GM18508 (cell line): ENCODE results near the gene MT2A.
"Not testable (repeated sequence)": the region's sequence is repeated elsewhere in the genome, so short reads cannot be mapped to it uniquely, and the experiment has no call there.

Experiments used
- ATAC-seq: cut with Tn5 transposase; IDR thresholded peaks from one replicate; pipeline ENCODE4 v1.9.1; 2021; ENCODE audit warnings: moderate number of reproducible peaks; ENCODE audit not compliant: insufficient read depth, unreplicated experiment

MT2A gene

DNA sequence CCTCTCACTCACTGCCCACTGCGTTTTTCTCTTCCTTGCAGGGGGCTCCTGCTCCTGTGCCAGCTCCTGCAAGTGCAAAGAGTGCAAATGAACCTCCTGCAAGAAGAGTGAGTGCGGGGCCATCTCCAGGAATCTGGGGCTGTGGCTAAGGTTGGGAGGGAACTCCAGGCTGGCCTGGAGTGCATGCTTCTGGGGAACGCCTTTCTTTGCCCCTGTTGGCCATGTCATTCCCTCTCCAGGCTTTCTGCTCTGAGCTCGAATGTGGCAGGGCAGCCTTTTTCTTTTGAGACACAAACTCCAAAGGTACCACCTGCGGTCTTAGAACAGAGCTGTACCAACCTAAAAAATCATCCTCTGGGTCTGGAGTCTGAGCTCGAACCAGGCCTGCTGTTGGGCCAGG is 9.8 kb downstream of the MT2A start:
- no peak for ATAC-seq

DNA sequence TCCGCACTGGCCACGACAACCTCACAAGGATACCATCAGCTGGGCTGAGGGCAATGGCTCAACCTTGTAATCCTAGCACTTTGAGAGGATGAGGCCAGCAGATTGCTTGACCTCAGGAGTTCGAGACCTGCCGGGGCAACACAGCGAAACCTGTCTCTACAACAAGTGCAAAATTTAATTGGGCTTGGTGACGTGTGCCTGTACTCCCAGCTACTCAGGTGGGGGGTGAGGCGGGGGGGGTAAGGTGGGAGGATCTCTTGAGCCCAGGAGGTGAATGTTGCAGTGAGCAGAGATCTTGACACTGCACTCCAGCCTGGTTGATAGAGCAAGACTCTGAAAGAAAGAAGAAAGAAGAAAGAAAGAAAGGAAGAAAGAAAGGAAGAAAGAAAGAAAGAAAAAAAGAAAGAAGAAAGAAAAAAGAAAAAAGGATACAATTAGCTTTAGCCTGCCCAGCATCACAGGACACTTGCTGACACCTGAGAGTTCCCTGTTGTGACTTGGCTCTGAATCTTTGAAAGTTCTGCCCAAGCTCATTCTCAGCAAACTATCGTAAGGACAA is 12.0 kb downstream of the MT2A start:
- ATAC-seq: no peak

DNA sequence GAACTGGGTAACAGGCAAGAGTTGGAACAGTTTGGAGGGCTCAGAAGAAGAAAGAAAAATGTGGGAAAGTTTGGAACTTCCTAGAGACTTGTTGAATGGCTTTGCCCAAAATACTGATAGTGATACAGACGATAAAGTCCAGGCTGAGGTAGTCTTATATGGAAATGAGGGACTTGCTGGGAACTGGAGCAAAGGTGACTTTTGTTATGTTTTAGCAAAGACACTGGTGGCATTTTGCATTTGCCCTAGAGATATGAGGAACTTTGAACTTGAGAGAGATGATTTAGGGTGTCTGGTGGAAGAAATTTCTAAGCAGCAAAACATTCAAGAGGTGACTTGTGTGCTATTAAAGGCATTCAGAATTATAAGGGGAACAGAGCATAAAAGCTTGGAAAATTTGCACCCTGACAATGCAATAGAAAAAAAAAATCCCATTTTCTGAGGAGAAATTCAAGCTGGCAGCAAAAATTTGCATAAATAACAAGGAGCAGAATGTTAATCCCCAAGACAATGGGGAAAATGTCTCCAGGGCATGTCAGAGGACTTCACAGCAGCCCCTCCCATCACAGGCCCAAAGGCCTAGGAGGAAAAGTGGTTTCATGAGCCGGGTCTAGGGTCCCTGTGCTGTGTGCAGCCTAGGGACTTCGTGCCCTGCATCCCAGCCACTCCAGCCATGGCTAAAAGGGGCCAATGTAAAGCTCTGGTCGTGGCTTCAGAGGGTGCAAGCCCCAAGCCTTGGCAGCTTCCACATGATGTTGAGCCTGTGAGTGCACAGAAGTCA is 13.5 kb downstream of the MT2A start:
- ATAC-seq: not testable (repeated sequence)

DNA sequence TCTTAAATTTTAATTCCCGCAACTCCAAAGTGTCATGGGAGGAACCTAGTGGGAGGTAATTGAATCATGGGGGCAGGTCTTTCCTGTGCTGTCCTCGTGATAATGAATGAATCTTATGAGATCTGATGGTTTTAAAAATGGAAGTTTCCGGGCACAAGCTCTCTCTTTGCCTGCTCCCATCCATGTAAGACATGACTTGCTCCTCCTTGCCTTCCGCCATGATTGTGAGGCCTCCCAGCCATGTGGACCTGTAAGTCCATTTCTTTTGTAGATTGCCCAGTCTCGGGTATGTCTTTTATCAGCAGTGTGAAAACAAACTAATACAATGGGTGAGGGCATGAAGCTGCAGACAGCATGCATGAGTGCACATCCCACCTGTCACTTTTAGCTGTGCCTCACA is 14.8 kb downstream of the MT2A start:
- ATAC-seq: not testable (repeated sequence)

DNA sequence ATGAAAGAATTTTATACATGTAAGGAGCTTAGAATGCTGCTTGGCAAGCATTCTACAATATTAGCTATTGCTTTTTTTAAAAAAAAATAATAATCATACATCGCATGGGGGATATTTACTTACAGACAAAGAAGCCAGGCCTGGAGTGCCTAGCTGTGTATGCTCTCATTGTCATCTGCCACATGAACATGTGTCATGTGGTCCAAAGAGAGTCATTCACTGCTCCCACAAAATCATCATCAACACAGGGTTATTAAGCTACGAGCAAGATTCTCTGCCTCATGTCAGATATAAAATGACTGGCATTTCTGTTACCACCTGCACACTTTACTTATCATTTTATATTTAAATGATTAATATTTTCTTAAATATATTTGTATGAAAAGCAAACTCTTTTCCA is 15.3 kb downstream of the MT2A start:
- ATAC-seq: no peak

DNA sequence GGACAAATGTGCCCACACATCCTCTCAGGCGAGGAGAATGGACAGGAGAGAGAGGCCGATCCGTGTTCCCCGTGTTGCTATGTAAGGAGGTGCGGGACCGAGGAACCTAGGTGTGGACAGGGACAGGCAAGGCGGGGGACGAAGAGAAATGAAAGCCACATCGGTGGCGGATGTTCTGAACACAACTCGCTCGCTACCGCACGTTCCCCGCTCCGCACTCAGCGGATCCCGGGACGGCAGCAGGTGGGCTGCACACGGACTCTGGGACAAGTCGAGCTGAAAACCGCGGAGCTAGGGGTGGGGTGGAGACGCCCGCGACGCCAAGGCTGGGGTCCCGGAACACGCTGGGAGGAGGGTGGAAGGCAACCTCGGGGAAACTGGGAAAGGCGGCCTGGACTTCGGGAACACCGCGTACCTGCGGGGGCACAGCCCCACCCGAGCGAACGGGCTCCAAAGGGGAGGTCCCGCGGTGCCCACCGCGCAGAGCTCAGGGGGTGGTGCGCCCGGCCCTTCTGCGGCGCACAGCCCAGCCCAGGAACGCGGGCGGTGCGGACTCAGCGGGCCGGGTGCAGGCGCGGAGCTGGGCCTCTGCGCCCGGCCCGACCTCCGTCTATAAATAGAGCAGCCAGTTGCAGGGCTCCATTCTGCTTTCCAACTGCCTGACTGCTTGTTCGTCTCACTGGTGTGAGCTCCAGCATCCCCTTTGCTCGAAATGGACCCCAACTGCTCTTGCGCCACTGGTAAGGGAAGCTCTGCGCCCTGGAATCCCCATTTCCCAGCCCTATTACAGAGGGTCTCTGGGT is 17.0 kb downstream of the MT2A start, which contains the start of gene MT1E:
Gene MT1E, plus strand, starts transcription at position 642 of the 803 bp plus-strand sequence. Its CDS starts 71 bp downstream, at position 713.
- no peak for ATAC-seq

DNA sequence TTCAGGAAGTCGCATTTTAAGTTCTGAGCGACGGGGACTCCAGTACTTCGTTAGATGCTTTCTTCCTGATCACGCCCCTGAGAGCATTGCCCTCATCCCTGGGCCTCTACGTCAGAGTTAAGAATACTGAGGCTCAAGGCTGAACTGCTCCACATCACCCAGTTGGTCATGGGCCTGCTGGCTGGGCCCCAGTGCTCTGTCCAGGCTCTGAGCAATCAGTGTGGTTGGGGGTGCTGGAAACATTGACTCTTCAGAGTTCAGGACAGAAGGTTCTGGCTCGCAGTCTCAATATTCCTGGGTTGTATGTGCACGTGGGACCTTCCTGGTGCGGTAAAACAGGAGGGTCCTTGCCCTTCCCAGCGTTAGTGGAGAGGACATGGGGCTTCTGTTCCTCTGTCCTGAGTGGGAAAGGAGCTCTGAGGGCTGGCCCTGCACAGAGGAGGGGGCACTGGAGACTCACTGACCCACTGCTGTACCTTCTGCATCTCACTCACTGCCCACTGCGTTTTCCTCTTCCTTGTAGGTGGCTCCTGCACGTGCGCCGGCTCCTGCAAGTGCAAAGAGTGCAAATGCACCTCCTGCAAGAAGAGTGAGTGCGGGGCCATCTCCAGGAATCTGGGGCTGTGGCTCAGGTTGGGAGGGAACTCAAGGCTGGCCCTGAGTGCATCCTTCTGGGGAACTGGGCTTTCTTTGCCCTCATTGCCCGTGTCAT is 17.7 kb downstream of the MT2A start:
- no peak for ATAC-seq

DNA sequence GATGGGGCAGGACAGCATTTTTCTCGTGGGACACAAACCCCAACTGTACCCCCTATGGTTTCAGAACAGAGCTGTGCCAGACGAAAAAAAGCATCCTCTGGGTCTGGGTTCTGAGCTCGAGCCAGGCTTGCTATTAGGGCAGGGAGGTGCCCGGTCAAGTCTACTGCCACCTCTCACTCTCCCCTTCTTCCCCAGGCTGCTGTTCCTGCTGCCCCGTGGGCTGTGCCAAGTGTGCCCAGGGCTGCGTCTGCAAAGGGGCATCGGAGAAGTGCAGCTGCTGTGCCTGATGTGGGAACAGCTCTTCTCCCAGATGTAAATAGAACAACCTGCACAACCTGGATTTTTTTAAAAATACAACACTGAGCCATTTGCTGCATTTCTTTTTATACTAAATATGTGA is 18.3 kb downstream of the MT2A start:
- ATAC-seq: no peak

DNA sequence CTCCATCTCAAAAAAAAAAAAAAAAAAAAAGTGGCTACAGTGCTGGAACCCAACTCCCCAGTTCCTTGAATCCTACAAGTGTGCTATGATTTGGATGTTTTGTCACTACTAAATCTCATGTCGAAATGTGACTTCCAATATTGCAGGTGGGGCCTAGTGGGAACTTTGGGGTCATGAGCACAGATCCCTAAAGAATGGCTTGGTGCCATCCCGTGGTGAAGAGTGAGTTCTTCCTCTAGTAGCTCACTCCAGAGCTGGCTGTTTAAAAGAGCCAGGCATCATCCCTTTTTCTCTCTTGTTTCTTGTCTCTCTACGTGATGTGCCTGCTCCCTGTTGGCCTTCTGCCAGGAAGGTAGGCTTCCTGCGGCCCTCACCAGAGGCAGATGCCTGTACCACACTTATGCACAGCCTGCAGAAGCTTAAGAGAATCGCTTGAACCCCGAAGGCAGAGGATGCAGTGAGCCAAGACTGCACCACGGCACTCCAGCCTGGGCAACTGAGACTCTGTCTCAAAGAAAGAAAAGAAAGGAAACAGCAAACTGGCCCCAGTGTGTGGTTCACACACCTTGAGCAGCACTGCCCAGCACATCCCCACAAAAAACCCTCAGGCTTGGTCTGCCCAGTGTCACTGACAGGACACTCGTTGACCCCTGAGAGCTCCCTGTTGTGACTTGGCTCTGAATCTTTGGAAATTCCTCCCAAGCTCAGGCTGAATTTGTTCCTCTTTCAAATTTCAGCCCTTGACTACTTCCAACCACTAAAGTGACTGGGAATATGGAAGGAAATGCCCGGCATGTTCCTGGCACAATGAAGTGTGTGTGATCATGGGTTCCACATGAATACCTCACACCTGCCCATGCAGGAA is 20.3 kb downstream of the MT2A start:
- ATAC-seq: no peak

DNA sequence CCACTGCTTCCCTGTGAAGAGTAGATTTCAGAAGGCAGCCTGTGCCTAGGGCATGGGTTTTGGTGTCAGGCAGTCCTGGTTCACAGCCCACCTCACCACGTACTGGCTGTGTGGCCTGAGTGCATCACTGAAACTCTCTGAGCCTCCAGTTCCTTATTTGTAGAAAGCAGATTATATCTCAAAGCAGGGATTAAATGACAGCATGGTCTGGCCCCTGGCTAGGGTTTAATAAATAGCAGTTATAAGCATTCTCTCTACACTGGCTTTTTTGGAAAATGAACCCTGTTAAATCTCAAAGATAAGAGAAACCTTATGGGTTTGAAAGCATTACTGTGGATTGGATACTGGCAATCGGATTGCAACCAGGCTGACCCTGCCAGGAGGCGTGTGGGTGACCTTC is 21.1 kb downstream of the MT2A start:
- ATAC-seq: no peak

DNA sequence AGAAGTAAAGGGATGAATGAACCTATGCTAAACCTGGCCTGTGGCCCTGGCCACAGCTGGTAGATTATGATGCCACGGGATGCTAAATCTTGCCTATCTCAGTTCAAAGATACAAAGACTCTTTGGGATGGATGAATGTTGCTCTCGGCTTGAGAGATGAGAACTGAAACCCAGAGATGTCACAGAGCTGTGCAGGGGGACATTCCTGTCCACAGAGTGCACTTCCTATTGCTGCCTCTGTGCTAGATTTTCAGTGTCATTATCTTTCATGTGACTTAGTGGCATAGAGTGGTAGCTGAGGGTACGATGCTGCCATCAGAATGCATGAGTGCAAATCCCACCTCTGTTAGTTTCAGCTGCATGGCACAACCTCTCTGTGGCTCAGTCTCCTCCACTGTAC is 21.8 kb downstream of the MT2A start:
- peak; percentile 86 for ATAC-seq

DNA sequence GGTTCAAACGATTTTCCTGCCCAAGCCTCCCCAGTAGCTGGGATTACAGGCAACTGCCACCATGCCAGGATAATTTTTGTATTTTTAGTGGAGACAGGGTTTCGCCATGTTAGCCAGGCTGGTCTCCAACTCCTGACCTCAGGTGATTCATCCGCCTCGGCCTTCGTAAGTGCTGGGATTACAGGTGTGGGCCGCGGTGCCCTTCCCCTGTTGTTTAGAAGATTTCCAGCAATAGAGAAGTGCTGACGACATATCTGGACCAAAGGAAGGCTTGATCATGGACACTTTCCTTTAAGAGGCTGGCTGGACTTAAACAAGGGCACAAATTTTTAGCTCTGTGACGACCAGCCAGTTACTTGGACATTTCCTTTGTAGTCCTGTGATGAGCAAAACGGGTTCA is 22.8 kb downstream of the MT2A start:
- ATAC-seq: no peak

DNA sequence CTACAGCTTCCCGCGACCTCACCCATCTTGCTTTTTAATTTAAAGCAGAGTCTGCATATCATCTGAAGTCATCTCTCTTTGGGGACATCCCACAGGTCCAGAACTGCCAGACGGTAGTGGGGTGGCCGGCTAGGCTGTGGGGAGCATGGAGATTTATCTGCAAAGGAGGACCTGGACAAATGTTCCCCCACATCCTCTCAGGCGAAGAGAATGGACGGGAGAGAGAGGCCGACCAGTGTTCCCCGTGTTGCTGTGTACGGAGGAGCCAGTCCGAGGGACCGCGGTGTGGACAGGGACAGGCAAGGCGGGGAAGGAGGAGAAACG is 23.4 kb downstream of the MT2A start:
- ATAC-seq: no peak

DNA sequence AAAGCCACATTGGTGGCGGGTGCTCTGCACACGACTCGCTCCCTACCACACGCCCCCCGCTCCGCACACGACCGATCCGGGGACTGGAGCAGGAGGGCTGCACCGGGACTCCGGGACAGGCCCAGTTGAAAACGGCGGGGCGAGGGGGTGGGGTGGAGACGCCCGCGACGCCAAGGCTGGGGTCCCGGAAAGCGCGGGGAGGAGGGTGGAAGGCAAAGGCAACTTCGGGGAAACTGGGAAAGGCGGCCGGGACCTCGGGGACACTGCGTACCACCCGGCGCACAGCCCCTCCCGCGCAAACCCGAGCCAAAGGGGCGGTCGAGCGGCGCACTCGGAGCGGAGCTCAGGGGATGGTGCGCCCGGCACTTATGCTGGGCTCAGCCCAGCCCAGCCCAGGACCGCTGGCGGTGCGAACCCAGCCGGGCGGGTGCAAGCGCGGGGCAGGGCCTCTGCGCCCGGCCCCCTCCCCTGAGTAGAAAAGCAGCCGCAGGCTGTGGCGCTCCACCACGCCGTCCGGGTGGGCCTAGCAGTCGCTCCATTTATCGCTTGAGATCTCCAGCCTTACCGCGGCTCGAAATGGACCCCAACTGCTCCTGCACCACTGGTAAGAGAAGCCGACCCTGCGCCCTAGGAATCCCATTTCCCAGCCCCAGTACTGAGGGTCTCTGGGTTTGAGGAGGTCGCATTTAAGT is 23.9 kb downstream of the MT2A start, which contains the start of gene MT1M:
Gene MT1M, plus strand, starts transcription at position 504 of the 692 bp plus-strand sequence. Its CDS starts 73 bp downstream, at position 577.
- no peak for ATAC-seq

DNA sequence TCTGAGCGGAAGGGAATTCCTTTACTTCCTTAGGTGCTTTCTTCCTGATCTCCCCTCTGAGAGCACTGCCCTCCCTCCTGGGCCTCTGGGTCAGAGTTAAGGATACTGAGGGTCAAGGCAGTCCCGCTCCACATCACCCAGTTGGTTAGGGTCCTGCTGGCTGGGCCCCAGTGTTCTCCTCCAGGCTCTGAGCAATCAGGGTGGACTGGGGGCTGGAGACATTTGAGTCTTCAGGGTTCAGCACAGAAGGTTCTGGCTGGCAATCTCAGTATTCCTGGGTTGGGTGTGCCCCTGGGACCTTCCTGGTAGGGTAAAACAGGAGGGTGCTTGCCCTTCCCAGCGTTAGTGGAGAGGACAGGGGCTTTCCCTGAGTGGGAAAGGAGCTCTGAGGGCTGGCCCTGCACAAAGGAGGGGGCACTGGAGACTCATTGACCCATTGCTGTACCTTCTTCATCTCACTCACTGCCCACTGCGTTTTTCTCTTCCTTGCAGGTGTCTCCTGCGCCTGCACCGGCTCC is 24.5 kb downstream of the MT2A start:
- no peak for ATAC-seq

DNA sequence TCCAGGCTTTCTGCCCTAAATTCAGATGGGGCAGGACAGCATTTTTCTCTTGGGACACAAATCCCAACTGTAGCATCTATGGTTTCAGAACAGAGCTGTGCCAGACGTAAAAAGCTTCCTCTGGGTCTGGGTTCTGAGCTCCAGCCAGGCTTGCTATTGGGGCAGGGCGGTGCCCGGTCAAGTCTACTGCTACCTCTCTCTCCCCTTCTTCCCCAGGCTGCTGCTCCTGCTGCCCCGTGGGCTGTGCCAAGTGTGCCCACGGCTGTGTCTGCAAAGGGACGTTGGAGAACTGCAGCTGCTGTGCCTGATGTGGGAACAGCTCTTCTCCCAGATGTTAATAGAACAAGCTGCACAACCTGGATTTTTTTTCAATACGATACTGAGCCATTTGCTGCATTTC is 25.2 kb downstream of the MT2A start:
- ATAC-seq: no peak

DNA sequence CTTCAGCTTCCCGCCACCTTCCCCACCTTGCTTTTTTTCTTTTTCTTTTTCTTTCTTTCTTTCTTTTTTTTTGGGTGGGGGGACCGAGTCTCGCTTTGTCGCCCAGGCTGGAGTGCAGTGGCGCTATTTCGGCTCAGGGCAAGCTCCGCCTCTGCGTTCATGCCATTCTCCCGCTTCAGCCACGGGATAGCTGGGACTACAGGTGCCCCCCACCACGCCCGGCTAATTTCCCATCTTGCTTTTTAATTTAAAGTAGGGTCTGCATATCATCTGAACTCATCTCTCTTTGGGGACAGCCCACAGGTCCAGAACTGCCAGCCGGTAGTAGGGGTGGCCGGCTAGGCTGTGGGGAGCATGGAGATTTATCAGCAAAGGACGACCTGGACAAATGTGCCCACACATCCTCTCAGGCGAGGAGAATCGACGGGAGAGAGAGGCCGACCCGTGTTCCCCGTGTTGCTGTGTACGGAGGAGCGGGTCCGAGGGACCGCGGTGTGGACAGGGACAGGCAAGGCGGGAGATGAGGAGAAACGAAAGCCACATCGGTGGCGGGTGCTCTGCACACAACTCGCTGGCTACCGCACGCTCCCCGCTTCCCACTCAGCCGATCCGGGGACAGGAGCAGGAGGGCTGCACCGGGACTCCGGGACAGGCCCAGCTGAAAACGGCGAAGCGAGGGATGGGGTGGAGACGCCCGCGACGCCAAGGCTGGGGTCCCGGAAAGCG is 26.5 kb downstream of the MT2A start:
- no peak for ATAC-seq

DNA sequence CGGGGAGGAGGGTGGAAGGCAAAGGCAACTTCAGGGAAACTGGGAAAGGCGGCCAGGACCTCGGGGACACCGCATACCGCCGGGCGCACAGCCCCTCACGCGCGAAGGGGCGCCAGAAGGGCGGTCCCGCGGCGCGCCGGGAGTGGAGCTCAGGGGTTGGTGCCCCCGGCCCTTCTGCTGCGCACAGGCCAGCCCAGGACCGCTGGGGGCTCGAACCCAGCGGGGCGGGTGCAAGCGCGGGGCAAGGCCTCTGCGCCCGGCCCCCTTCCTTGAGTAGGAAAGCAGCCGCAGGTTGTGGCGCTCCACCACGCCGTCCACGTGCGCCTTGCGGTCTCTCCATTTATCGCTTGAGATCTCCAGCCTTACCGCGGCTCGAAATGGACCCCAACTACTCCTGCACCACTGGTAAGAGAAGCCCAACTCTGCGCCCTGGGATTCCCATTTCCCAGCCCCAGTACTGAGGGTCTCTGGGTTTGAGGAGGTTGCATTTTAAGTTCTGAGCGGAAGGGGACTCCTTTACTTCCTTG is 27.1 kb downstream of the MT2A start:
- ATAC-seq: no peak
